Endothelial cell of umbilical vein (primary cell): ENCODE results near the gene DMRTB1.

ENCODE experiments used
- CTCF ChIP-seq, 2 donors: IDR thresholded peaks; 1 replicate in 1 of 2; 2 replicates in 1 of 2; pipeline ENCODE4 v1.5.1; 2011; ENCODE audit warnings: low read length in 2 of 2, mild to moderate bottlenecking in 2 of 2, moderate library complexity in 2 of 2, control low read depth in 1 of 2, inconsistent platforms in 1 of 2, low read depth in 1 of 2; ENCODE audit not compliant: insufficient read depth in 1 of 2; ENCODE audit errors: extremely low read depth in 1 of 2
- EZH2 ChIP-seq: IDR thresholded peaks from 2 replicates; pipeline ENCODE4 v1.6.1; 2012; ENCODE audit warnings: borderline replicate concordance, low read depth, mild to moderate bottlenecking, moderate library complexity, low read length, inconsistent platforms; ENCODE audit not compliant: severe bottlenecking
- FOS ChIP-seq: IDR thresholded peaks from 2 replicates; pipeline ENCODE4 v1.6.1; 2011; ENCODE audit warnings: mild to moderate bottlenecking, low read length, moderate library complexity, borderline replicate concordance; ENCODE audit not compliant: insufficient read depth
- GATA2 ChIP-seq: IDR thresholded peaks from 2 replicates; pipeline ENCODE4 v1.7.0; 2011; ENCODE audit warnings: low read depth, mild to moderate bottlenecking, moderate library complexity, mixed read lengths, low read length; ENCODE audit not compliant: insufficient read length, insufficient read depth
- JUN ChIP-seq: IDR thresholded peaks from 2 replicates; pipeline ENCODE4 v1.6.1; 2011; ENCODE audit warnings: borderline replicate concordance, low read depth; ENCODE audit not compliant: insufficient read length, insufficient read depth
- MYC ChIP-seq: IDR thresholded peaks from one replicate; pipeline ENCODE4 v1.6.1; 2011; ENCODE audit warnings: mild to moderate bottlenecking, low read depth, low read length
- POLR2A ChIP-seq: IDR thresholded peaks from 2 replicates; pipeline ENCODE4 v1.6.1; 2012; ENCODE audit warnings: low read depth, mild to moderate bottlenecking, control low read depth, low read length
- POLR2AphosphoS5 ChIP-seq: IDR thresholded peaks from 2 replicates; pipeline ENCODE4 v1.6.1; 2012; ENCODE audit warnings: low read depth, mild to moderate bottlenecking, control low read depth, low read length, moderate library complexity; ENCODE audit not compliant: insufficient read depth
- TF ChIP-seq, protein P1 (sequence below): IDR thresholded peaks from 2 replicates; pipeline ENCODE4 v1.6.1; 2011; ENCODE audit not compliant: insufficient read depth, insufficient read length

GRCh38 chr1:53430779-53431178, 28.4 kb upstream of the DMRTB1 start:
- TF ChIP-seq CTCF (IDR thresholded peaks at IDR 0.05; ENCODE audit: extremely low read depth in 1 of 2, insufficient read depth in 1 of 2, low read depth in 1 of 2, low read length in 2 of 2) (no peak), EZH2 (no peak), POLR2AphosphoS5 (no peak), POLR2A (no peak), MYC (no peak), JUN (no peak), FOS (no peak), GATA2 (no peak)
- TF ChIP-seq, protein P1, sequence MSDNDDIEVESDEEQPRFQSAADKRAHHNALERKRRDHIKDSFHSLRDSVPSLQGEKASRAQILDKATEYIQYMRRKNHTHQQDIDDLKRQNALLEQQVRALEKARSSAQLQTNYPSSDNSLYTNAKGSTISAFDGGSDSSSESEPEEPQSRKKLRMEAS = no peak
